Activated CD4-positive, alpha-beta T cell treated with anti-CD3 and anti-CD28 coated beads for 4 hours (primary cell): ENCODE data around the gene GNAZ.

Source experiments
- DNase-seq, 2 donors: peaks; one replicate each; pipeline ENCODE4 v3.0.0-alpha.2; 2020

GNAZ gene

GRCh38 chr22:23161029-23161428 lies 90.7 kb downstream of the GNAZ start:
- DNase-seq, result no peak

GRCh38 chr22:23161574-23161973 lies 91.3 kb downstream of the GNAZ start:
- DNase-seq, result no peak

- no peak for DNase-seq
These were observed 93.3 kb downstream of the GNAZ start for GRCh38 chr22:23163665-23164064.

GRCh38 chr22:23164091-23164490 lies 93.8 kb downstream of the GNAZ start:
- no peak for DNase-seq

- DNase-seq, result no peak
These were observed 95.9 kb downstream of the GNAZ start for GRCh38 chr22:23166042-23166831.

- no peak for DNase-seq
These were observed 96.7 kb downstream of the GNAZ start for GRCh38 chr22:23166841-23167616.

GRCh38 chr22:23168391-23169042 lies 98.2 kb downstream of the GNAZ start:
- no peak for DNase-seq

GRCh38 chr22:23169043-23169406 lies 98.7 kb downstream of the GNAZ start:
- DNase-seq, result no peak
